ENCODE measurements around the gene SERTM1.

SERTM1 gene

DNA sequence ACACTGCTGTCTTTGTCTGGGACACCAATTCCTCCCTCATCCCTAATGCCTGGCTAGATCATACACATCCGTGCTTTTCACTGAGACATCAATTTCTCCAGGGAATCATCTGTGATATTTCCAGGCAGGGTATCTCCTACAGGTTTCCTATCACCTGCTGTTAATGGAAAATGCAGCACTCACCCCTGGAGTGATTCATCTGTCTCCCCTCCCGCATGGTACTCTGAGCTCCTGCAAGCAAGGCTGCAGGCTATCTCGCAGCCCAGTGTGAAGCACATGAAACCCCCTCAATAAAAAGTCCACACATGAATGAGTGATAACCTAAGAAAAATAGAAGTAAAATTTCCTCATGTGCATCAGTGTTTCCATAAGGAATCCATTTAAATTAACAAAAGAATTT is 38.5 kb downstream of the SERTM1 start:
- DNase-seq, result no peak

DNA sequence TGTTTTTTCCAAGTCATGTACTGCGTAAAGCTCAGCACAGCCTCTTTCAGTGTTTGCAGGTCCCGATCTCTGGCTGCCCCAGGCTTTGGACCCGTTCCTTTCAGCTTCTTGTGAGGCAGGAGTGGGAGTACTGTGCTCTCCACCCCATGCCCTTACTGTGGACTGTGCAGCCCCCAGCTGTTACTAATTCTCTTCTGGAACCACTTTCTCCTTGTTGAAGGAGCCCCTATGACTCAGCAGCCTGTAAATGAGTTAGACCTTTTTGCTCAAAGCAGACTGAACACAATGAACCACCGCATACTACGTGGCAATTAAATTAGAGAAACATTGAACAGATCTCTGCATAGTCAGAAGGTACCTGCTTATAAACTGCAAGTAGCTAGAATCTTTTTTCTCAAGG is 39.0 kb downstream of the SERTM1 start:
- no peak for DNase-seq

DNA sequence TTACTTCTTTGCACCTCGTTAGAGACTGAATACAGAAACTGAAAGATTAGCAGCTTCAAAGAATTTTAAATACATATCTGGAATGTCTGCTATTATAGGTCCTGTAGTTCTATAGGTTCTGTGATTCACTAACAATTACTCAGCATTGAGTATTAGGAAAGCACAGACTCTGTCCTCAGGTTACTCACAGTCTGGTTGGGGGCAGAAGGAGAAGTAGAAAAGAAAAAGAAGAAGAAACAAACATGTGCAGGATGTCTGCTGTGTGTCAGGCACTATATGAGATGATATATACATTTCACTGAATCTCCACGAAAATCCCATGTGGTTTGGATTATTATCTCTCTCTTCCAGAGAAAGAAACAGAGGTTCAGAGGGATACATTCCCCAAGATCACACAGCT is 40.1 kb downstream of the SERTM1 start:
- DNase-seq, result no peak

DNA sequence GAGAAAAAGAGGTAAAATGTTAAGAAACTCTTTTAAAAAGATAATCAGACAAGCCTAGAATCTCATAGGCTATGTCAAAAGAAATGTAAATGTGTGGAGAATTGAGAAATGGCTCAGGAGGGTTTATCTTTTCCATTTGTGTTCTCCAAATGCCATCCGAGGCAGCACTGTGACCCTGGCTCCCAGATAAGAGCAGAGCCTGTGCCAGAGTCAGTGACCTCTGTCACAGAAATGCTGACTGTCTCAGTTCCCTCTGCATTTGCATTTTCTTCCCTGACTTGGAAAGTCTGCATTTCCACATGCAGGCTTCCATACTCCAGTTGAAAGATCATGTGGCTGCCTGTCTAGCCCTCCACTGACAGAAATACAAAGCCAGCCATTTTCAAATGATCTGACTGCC is 42.0 kb downstream of the SERTM1 start:
- no peak for DNase-seq

DNA sequence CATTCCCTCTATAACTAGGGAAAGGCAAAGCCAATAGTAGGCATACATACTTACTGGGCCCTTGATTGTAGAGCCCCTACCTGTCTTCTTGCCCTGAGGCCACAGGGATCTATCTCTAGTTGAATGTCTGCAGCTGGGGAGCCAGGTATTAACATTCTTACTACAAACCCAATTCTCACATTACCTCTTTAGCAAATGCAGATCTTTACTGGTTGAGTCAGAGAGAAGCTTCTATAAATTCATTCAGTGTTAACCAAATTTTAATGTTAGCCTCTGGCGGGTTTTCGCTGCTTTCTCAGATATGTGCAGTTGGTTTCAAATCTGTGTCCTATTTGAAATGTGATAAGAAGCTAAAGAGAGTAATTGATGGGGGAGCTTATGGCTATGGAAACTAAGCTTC is 43.2 kb downstream of the SERTM1 start:
- no peak for DNase-seq

DNA sequence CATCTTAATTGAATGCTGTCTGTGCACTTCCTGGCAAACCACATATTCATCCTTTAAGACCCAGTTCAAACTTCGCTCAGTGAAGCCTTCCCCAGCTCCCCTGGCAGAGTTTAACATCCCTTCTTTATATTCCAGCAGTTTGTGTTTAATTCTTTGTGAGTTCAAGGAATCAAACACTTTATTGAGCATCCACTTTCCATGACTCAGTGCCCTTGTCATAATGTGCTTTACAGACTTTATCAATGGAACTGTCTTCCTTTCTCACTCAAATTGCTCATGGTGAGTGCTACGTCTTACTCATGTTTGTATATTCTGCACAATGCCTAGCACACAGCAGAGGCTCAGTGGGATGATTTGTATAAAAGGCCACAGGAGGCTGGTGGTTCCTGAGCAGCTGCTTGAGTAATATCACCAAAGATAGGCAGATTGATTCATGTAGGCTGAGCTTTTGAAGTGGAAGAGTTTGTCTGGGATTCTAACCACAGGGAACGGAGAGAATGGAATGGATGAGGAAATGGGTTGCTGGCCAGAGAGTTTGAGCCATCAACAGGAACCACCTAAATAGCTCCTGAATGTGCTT is 44.2 kb downstream of the SERTM1 start:
- no peak for DNase-seq

DNA sequence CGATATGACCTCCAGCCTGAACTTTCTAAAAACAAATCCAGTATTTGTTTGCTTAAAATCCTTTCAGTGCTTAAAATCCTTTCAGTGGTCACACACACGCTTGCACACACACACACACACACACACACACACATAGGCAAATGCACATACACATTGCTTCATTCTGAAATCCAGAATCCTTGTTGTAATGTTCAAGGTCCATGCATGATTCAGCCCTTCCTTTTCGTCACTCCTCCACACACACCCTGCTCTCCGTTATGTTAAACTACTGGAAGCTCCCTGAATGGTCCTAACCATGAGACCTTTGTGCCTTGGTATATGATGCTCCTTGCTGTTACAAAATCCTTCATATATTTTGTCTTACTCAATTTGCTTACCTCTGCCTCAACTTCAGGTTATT is 44.9 kb downstream of the SERTM1 start:
- no peak for DNase-seq

DNA sequence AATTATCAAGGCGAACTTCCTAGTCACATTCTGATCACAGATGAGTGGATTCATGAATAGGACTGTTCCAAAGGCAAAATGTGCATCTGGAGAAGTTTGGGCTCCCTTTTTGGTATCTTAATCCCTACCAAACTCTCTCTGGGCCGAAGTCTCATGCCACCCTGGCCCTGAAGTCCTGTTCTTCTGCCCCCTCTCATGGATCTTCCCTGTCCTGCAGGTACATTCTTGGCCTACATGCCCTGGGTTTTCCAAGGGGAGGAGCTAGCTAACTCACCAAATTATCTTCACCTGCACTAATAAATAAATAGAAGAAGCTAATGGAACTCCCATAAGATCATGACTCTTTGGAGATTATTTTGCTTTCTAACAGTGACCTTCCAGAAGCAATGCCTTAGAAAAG is 50.3 kb downstream of the SERTM1 start:
- no peak for DNase-seq

DNA sequence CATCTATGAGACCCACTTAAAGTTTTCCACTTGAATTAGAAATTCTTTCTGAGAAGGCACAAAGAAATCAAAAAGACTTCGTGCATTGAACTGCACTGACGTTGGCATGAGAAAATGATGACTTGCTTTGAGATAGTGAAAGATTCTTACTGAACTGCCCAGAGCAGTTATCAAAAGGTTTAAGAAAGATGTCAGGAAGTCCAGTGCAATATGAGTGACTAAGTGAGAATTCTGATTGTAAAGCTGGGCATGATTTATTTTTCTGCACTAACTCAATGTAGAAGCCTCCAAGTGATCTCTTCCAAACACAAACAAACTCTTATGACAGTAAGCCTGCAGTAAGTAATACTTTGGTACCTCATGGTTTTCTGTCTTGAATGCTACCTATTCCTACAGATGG is 52.1 kb downstream of the SERTM1 start:
- no peak for DNase-seq

DNA sequence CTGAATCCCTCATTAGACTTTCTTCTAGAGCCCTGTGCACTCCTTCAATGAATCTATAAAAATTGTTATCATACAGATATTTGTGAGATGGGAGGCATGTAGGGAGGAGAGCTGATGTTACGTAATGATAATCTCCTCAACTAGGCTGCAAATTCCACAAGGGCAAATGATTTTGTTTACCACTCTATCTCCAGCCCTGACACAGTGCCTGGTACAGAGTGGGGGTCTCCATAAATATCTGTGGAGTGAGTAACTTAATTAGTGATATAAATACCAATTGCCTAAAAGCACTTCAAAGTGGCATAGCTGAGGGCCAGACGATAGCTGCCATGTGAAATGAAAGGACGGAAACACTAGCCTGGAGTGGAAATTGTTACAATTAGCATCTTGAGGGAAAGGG is 54.2 kb downstream of the SERTM1 start:
- no peak for DNase-seq

DNA sequence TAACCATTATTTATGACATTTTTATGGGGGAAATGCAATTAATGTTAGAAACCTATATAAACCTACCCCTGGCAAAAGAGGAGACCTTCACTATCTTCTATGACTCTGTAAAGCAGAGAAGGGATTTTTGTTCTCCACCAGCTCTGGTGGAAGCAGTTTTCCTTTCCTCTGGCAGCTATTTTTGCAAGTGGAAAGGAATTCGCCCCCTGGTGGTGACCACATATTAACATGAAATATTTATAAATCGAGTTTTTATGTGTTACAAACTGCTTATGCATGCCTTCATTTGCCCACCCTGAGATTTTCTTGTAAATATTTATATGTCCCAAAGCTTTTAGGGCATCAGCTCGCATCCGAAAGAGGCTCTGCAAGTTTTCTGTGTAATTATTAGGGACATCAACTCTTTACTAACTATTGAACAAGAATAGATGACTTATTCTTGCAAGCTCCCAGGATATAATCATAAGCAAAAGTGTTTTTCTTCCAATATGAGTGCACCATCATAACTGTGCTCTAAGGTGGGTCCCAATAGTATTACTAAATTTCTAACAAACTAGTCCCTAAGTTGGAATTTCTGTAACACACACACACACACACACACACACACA is 62.4 kb downstream of the SERTM1 start:
- DNase-seq, result peak; percentile 68

DNA sequence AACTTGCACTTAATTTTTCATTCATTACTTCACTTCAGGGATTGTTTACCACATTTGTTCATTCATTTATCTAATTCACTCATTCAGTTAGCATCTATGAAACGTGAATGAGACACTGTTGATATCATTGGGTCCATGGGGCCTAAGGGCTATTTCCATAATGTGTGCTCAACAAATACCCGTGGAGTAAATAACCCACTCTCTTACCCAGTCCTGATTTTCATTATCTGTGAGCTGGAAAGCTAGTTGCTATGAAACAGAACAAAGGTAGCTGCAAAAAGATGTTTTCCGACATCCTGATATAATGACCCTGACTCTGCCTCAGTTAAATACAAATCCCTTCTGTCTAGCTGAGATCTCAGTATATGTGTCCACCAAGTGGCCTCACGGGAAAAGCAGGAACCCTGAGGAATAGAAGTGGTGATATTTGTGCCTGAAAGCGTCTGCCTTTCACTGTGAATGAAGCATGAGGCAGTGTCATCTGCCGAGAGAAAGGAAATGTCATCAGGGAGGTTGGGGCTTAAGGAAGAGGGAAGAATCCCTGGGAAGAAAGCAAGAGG is 63.8 kb downstream of the SERTM1 start:
- no peak for DNase-seq

DNA sequence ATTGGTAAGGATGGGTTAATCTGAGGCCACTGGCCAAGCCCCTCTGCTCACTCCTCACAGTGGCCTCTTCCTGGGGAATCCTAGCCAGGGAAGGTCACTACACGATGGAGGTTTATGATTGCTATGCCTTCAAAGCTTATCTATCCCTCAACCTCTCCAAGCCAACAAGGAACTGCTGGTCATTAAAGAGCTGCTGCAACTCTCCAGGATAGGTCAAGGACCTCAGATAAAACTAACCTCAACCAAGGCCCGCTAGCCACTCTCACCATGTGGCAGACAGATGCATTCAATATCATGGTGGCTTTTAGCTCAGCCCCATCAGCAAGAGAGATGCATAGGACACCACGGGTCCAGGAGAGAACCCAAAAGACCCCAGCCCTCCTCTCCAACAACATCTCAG is 71.6 kb downstream of the SERTM1 start:
- DNase-seq, result no peak

DNA sequence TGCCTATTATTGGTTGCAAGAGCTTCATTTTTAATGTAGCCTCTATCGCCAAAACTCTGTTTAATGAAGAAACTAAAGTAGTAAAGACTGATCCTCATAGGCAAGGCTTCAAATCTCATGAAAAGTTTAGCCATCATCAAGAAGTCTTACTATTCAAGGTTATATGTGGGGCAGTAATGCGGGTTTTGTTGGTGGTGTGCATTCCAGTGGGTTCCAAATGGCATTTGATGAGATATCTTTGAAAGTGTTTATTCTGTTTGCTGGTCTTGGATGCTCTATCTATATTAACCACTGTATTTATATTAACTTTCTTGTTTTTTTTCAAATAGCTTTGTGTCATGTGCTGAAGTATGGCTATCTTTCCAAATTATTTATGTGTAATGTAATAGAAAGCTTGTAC is 72.2 kb downstream of the SERTM1 start:
- DNase-seq, result no peak
